Ishikawa (cell line): Measurements from ENCODE around the gene RAD23B.

Experiments used
- CEBPB ChIP-seq: IDR thresholded peaks from 2 replicates; pipeline ENCODE4 v1.6.1; 2012
- CREB1 ChIP-seq: IDR thresholded peaks from 2 replicates; pipeline ENCODE4 v1.6.1; 2012; ENCODE audit warnings: low read depth
- EGR1 ChIP-seq: IDR thresholded peaks from 2 replicates; pipeline ENCODE4 v1.6.1; 2012
- EP300 ChIP-seq: IDR thresholded peaks from 2 replicates; pipeline ENCODE4 v1.6.1; 2012; ENCODE audit warnings: borderline replicate concordance
- FOXM1 ChIP-seq: IDR thresholded peaks from 2 replicates; pipeline ENCODE4 v1.6.1; 2012; ENCODE audit warnings: low read depth, borderline replicate concordance
- MAX ChIP-seq: IDR thresholded peaks from 2 replicates; pipeline ENCODE4 v1.6.1; 2012
- NFIC ChIP-seq: IDR thresholded peaks from 2 replicates; pipeline ENCODE4 v1.6.1; 2012
- RAD21 ChIP-seq: IDR thresholded peaks from 2 replicates; pipeline ENCODE4 v1.6.1; 2012; ENCODE audit warnings: low read depth
- REST ChIP-seq: IDR thresholded peaks from 2 replicates; pipeline ENCODE4 v1.6.1; 2012; ENCODE audit warnings: low read depth, mild to moderate bottlenecking
- TAF1 ChIP-seq: IDR thresholded peaks from 2 replicates; pipeline ENCODE4 v1.6.1; 2012; ENCODE audit warnings: low read depth, mild to moderate bottlenecking
- TCF12 ChIP-seq: IDR thresholded peaks from 2 replicates; pipeline ENCODE4 v1.6.1; 2012; ENCODE audit warnings: low read depth
- TEAD4 ChIP-seq: IDR thresholded peaks from 2 replicates; pipeline ENCODE4 v1.6.1; 2012
- USF1 ChIP-seq: IDR thresholded peaks from 2 replicates; pipeline ENCODE4 v1.6.1; 2012
- YY1 ChIP-seq: IDR thresholded peaks from 2 replicates; pipeline ENCODE4 v1.6.1; 2012; ENCODE audit warnings: low read depth
- ZBTB7A ChIP-seq: IDR thresholded peaks from 2 replicates; pipeline ENCODE4 v1.6.1; 2012; ENCODE audit warnings: low read depth

Gene RAD23B

GRCh38 chr9:107368696-107369095 lies 85.6 kb downstream of the RAD23B start:
- TF ChIP-seq EP300 (no peak), NFIC (no peak), TAF1 (no peak), FOXM1 (no peak), MAX (no peak), TEAD4 (no peak)

GRCh38 chr9:107373809-107374208 lies 90.7 kb downstream of the RAD23B start:
- no peak for TF ChIP-seq EP300
- TF ChIP-seq MAX = no peak
- no peak for TF ChIP-seq TEAD4
- no peak for TF ChIP-seq RAD21

GRCh38 chr9:107375001-107375400 lies 91.9 kb downstream of the RAD23B start:
- TF ChIP-seq EGR1 (no peak), REST (no peak), CEBPB (no peak), TAF1 (no peak), NFIC (no peak), FOXM1 (no peak)

- TF ChIP-seq YY1 = no peak
- TF ChIP-seq MAX = no peak
- TF ChIP-seq FOXM1 = no peak
- no peak for TF ChIP-seq REST
- TF ChIP-seq ZBTB7A = no peak
- TF ChIP-seq TAF1 = no peak
- TF ChIP-seq TCF12 = no peak
- no peak for TF ChIP-seq TEAD4
- no peak for TF ChIP-seq RAD21
- TF ChIP-seq CEBPB = no peak
- TF ChIP-seq NFIC = no peak
- no peak for TF ChIP-seq USF1
- TF ChIP-seq EP300 = no peak
- TF ChIP-seq CREB1 = no peak
- TF ChIP-seq EGR1 = no peak
Measured at GRCh38 chr9:107375651-107376369, 92.7 kb downstream of the RAD23B start.

- no peak for TF ChIP-seq REST
- no peak for TF ChIP-seq EGR1
- TF ChIP-seq CREB1 = no peak
- TF ChIP-seq RAD21 = no peak
- TF ChIP-seq MAX = no peak
- TF ChIP-seq FOXM1 = no peak
Measured at GRCh38 chr9:107378006-107378405, 94.9 kb downstream of the RAD23B start.
